ENCODE results near the gene NPB.

- TF ChIP-seq POLR2AphosphoS5 (IDR thresholded peaks at IDR 0.05) (no peak), REST (IDR thresholded peaks at IDR 0.05; ENCODE audit: borderline replicate concordance) (no peak), CTCF (IDR thresholded peaks at IDR 0.05; ENCODE audit: poor library complexity, severe bottlenecking) (no peak), SMC3 (conservative IDR thresholded peaks at IDR 0.05; ENCODE audit: poor library complexity) (no peak), EZH2 (IDR thresholded peaks at IDR 0.05; ENCODE audit: borderline replicate concordance, insufficient read depth, low read length, poor library complexity, severe bottlenecking) (no peak), EP300 (conservative IDR thresholded peaks at IDR 0.05; ENCODE audit: poor library complexity, severe bottlenecking) (no peak), TAF1 (IDR thresholded peaks at IDR 0.05; ENCODE audit: low read depth) (no peak), RAD21 (conservative IDR thresholded peaks at IDR 0.05) (no peak), MXI1 (conservative IDR thresholded peaks at IDR 0.05; ENCODE audit: poor library complexity, severe bottlenecking) (no peak)
Measured at GRCh38 chr17:81939218-81939617, 37.2 kb downstream of the NPB start.
